CD4-positive, alpha-beta memory T cell (primary cell): ENCODE results near the gene FHAD1. TPM values are rescaled to one million over a fixed set of nuclear protein-coding genes. Genes with fewer than 3 reads are reported as not detected.
"Not testable (repeated sequence)": the region's sequence is repeated elsewhere in the genome, so short reads cannot be mapped to it uniquely, and the experiment has no call there.

Experiments used
- CTCF ChIA-PET: fragments of 350-600 bp; sonication (Branson Sonifier 250); formaldehyde crosslinking; loops from one replicate; lab custom pipeline; 2021; ENCODE audit warnings: inconsistent platforms; ENCODE audit not compliant: partially characterized antibody; lab: Charles Lee
- POLR2A ChIA-PET: fragments of 350-600 bp; sonication (Branson Sonifier 250); formaldehyde crosslinking; loops from one replicate; lab custom pipeline; 2021; ENCODE audit not compliant: partially characterized antibody; lab: Charles Lee
- DNase-seq, 5 donors: peaks; one replicate each; pipeline versions ENCODE4 v3.0.0 to v3.0.0-alpha.2; 2020 to 2022; ENCODE audit warnings: mixed read lengths in 1 of 5
- H3K27ac ChIP-seq: one replicate; pipeline ENCODE4 v1.7.0; 2013; ENCODE audit warnings: low read depth, low read length
- H3K27me3 ChIP-seq: 2 replicates; pipeline ENCODE4 v1.7.0; 2013; ENCODE audit warnings: mild to moderate bottlenecking, low read length, moderate library complexity; ENCODE audit not compliant: insufficient read depth
- H3K36me3 ChIP-seq: 2 replicates; pipeline ENCODE4 v1.7.0; 2013; ENCODE audit warnings: mild to moderate bottlenecking, low read length, moderate library complexity; ENCODE audit not compliant: insufficient read depth
- H3K4me1 ChIP-seq: 2 replicates; pipeline ENCODE4 v1.7.0; 2013; ENCODE audit warnings: mild to moderate bottlenecking, low read length, moderate library complexity; ENCODE audit not compliant: insufficient read depth
- H3K4me3 ChIP-seq, 2 donors: one replicate each; pipeline ENCODE4 v1.7.0; 2013; ENCODE audit warnings: low read length in 2 of 2, mild to moderate bottlenecking in 1 of 2
- H3K9me3 ChIP-seq, 2 donors: one replicate each; pipeline ENCODE4 v1.7.0; 2013; ENCODE audit warnings: low read length in 2 of 2, control low read depth in 1 of 2; ENCODE audit not compliant: control insufficient read depth in 1 of 2
- H3K27ac Mint-ChIP-seq, 7 donors: one replicate each; pipeline ENCODE4 v1.8.0; 2020 to 2021; ENCODE audit warnings: mixed read lengths in 7 of 7, mild to moderate bottlenecking in 6 of 7, inconsistent platforms in 3 of 7, moderate library complexity in 3 of 7
- H3K27me3 Mint-ChIP-seq, 2 donors: one replicate each; pipeline ENCODE4 v1.8.0; 2020 to 2021; ENCODE audit warnings: mixed read lengths in 2 of 2
- H3K36me3 Mint-ChIP-seq, 2 donors: one replicate each; pipeline ENCODE4 v1.8.0; 2020 to 2021; ENCODE audit warnings: mixed read lengths in 2 of 2, inconsistent platforms in 1 of 2, mild to moderate bottlenecking in 1 of 2
- H3K4me1 Mint-ChIP-seq, 4 donors: one replicate each; pipeline ENCODE4 v1.8.0; 2020 to 2021; ENCODE audit warnings: mixed read lengths in 4 of 4, mild to moderate bottlenecking in 1 of 4
- H3K4me3 Mint-ChIP-seq, 8 donors: one replicate each; pipeline ENCODE4 v1.8.0; 2020 to 2021; ENCODE audit warnings: mixed read lengths in 8 of 8, mild to moderate bottlenecking in 7 of 8, moderate library complexity in 6 of 8, inconsistent platforms in 3 of 8
- H3K9me3 Mint-ChIP-seq, 8 donors: one replicate each; pipeline ENCODE4 v1.8.0; 2020 to 2021; ENCODE audit warnings: mixed read lengths in 8 of 8, mild to moderate bottlenecking in 5 of 8, inconsistent platforms in 3 of 8, moderate library complexity in 1 of 8
- intact Hi-C: fragments of 100-400 bp; cut with micrococcal nuclease; formaldehyde crosslinking; loops from one replicate; pipeline ENCODE4 v1.15.1; 2023
- polyA plus RNA-seq, 2 donors: library from polyadenylated mRNA; unstranded; fragments of 300-500 nt; fragmentation: Illumina TruSeq; gene quantifications; one replicate each; pipeline ENCODE4 v1.2.3, GENCODE V29; 2021
- total RNA-seq, 2 experiments: library from RNA; stranded (reverse); gene quantifications; one replicate each; pipeline ENCODE4 v1.2.3, GENCODE V29; 2021

Gene FHAD1
- total and polyA plus RNA-seq, 4 experiments from 2014 or later, result 0.03 TPM; not detected in 3

GRCh38 chr1:15428252-15428651 lies 181.2 kb downstream of the FHAD1 start:
- H3K9me3 Mint-ChIP-seq, H3K4me1 ChIP-seq, H3K4me3 Mint-ChIP-seq, H3K27ac ChIP-seq, POLR2A ChIA-PET, intact Hi-C loops, H3K36me3 ChIP-seq, H3K4me3 ChIP-seq, H3K9me3 ChIP-seq, DNase-seq, H3K27me3 Mint-ChIP-seq, H3K27me3 ChIP-seq: not testable (repeated sequence)
- H3K27ac Mint-ChIP-seq, result peak overlapping the region in 4 of 7 donors; percentile 71 to 84 (median 77)
- peaks cover 12 to 47% of the 10 kb centered on the region in 2 donors for H3K36me3 Mint-ChIP-seq
- CTCF ChIA-PET, result interaction anchor here (1.3 to 14.3 kb wide), 3 partner anchors 8 to 106 kb away, joined by 4 to 274 read pairs (median 6); no protein-coding TSS in a partner anchor
- peaks cover 0 to 16% (median 1%) of the 10 kb centered on the region in 4 donors for H3K4me1 Mint-ChIP-seq

- CTCF ChIA-PET, result interaction anchor here (1.2 to 14.3 kb wide), 5 partner anchors 9 to 107 kb away, joined by 3 to 274 read pairs (median 4); no protein-coding TSS in a partner anchor
- POLR2A ChIA-PET, result interaction anchor here (4.1 kb wide), 1 partner anchor 105 kb away, joined by 21 read pairs; no protein-coding TSS in a partner anchor
- intact Hi-C loops, result no loop called here
- Mint-ChIP-seq H3K27ac (peak overlapping the region in 2 of 7 donors; percentile 86 to 89), H3K4me1 (peaks cover 0 to 16% (median 1%) of the 10 kb centered on the region in 4 donors), H3K27me3 (no peaks in the 10 kb centered on the region), H3K9me3 (no peaks in the 10 kb centered on the region), H3K4me3 (no peak overlapping the region), H3K36me3 (peaks cover 12 to 47% of the 10 kb centered on the region in 2 donors)
- H3K4me3 ChIP-seq, result no peak overlapping the region
- peaks cover 9% of the 10 kb centered on the region for H3K36me3 ChIP-seq
- DNase-seq, result no peak
- no peaks in the 10 kb centered on the region for H3K27me3 ChIP-seq
- H3K9me3 ChIP-seq, result no peaks in the 10 kb centered on the region
- no peak overlapping the region for H3K27ac ChIP-seq
- no peaks in the 10 kb centered on the region for H3K4me1 ChIP-seq
Observed at GRCh38 chr1:15428815-15429435, 181.9 kb downstream of the FHAD1 start.

- DNase-seq, result no peak
- H3K27ac ChIP-seq, result no peak overlapping the region
- H3K36me3 Mint-ChIP-seq, result peaks cover 12 to 41% of the 10 kb centered on the region in 2 donors
- peaks cover 9% of the 10 kb centered on the region for H3K36me3 ChIP-seq
- peak overlapping the region in 4 of 7 donors; percentile 67 to 89 (median 86) for H3K27ac Mint-ChIP-seq
- H3K27me3 ChIP-seq, result no peaks in the 10 kb centered on the region
- peaks cover 0 to 8% (median 0%) of the 10 kb centered on the region in 4 donors for H3K4me1 Mint-ChIP-seq
- ChIA-PET CTCF (interaction anchor here (1.0 to 14.3 kb wide), 10 partner anchors 10 to 301 kb away, joined by 3 to 274 read pairs (median 6); no protein-coding TSS in a partner anchor), POLR2A (interaction anchor here (4.1 kb wide), 1 partner anchor 106 kb away, joined by 21 read pairs; no protein-coding TSS in a partner anchor)
- H3K4me1 ChIP-seq, result no peaks in the 10 kb centered on the region
- no peaks in the 10 kb centered on the region for H3K27me3 Mint-ChIP-seq
- H3K4me3 Mint-ChIP-seq, result no peak overlapping the region
- intact Hi-C loops, result no loop called here
- no peak overlapping the region for H3K4me3 ChIP-seq
- H3K9me3 Mint-ChIP-seq, result no peaks in the 10 kb centered on the region
- no peaks in the 10 kb centered on the region for H3K9me3 ChIP-seq
Observed at GRCh38 chr1:15429701-15430149, 182.7 kb downstream of the FHAD1 start.

GRCh38 chr1:15430787-15431570 lies 184.0 kb downstream of the FHAD1 start:
- POLR2A ChIA-PET, result interaction anchor here (0.7 to 4.1 kb wide), 4 partner anchors 9 to 111 kb away, joined by 3 to 21 read pairs (median 6); no protein-coding TSS in a partner anchor
- Mint-ChIP-seq H3K36me3 (peaks cover 8 to 32% of the 10 kb centered on the region in 2 donors), H3K27ac (peak overlapping the region in 5 of 7 donors; percentile 42 to 86 (median 72)), H3K9me3 (no peaks in the 10 kb centered on the region), H3K4me1 (peaks cover 0 to 7% (median 0%) of the 10 kb centered on the region in 4 donors), H3K27me3 (no peaks in the 10 kb centered on the region), H3K4me3 (no peak overlapping the region)
- H3K27ac ChIP-seq, result no peak overlapping the region
- intact Hi-C loops, result no loop called here
- no peaks in the 10 kb centered on the region for H3K4me1 ChIP-seq
- CTCF ChIA-PET, result interaction anchor here (0.6 to 14.3 kb wide), 16 partner anchors 9 to 303 kb away, joined by 3 to 274 read pairs (median 6); no protein-coding TSS in a partner anchor
- no peaks in the 10 kb centered on the region for H3K27me3 ChIP-seq
- peak; percentile 62 to 75 (median 65) for DNase-seq
- H3K36me3 ChIP-seq, result peaks cover 9% of the 10 kb centered on the region
- no peaks in the 10 kb centered on the region for H3K9me3 ChIP-seq
- no peak overlapping the region for H3K4me3 ChIP-seq

- Mint-ChIP-seq H3K4me3 (no peak overlapping the region), H3K36me3 (peaks cover 2 to 27% of the 10 kb centered on the region in 2 donors), H3K9me3 (no peaks in the 10 kb centered on the region), H3K4me1 (peaks cover 0 to 2% (median 0%) of the 10 kb centered on the region in 4 donors), H3K27me3 (no peaks in the 10 kb centered on the region), H3K27ac (peak overlapping the region in 1 of 7 donors; percentile 86)
- Histone ChIP-seq H3K4me3 (no peak overlapping the region), H3K9me3 (no peaks in the 10 kb centered on the region), H3K4me1 (no peaks in the 10 kb centered on the region), H3K36me3 (peaks cover 9% of the 10 kb centered on the region), H3K27ac (no peak overlapping the region), H3K27me3 (no peaks in the 10 kb centered on the region)
- intact Hi-C loops, result no loop called here
- DNase-seq, result no peak
- CTCF ChIA-PET, result interaction anchor here (0.6 to 14.3 kb wide), 17 partner anchors 10 to 303 kb away, joined by 3 to 274 read pairs (median 4); partner anchors contain the start of gene EFHD2
- POLR2A ChIA-PET, result interaction anchor here (0.7 to 4.1 kb wide), 4 partner anchors 20 to 111 kb away, joined by 3 to 21 read pairs (median 6); partner anchors contain the start of gene EFHD2
Observed at GRCh38 chr1:15431571-15431948, 184.5 kb downstream of the FHAD1 start.

- ChIA-PET POLR2A (interaction anchor here (1.0 to 4.1 kb wide), 4 partner anchors 18 to 108 kb away, joined by 3 to 21 read pairs (median 6); partner anchors contain the start of gene EFHD2), CTCF (interaction anchor here (0.7 to 14.3 kb wide), 12 partner anchors 10 to 116 kb away, joined by 3 to 274 read pairs (median 4); partner anchors contain the start of gene EFHD2)
- no peak for DNase-seq
Observed at GRCh38 chr1:15432324-15432723, 185.3 kb downstream of the FHAD1 start.

More at GRCh38 chr1:15432324-15432723, 185.3 kb downstream of the FHAD1 start:
- intact Hi-C loops, result no loop called here
- Histone ChIP-seq H3K4me1 (no peaks in the 10 kb centered on the region), H3K9me3 (no peaks in the 10 kb centered on the region), H3K27ac (no peak overlapping the region), H3K36me3 (peaks cover 8% of the 10 kb centered on the region), H3K27me3 (no peaks in the 10 kb centered on the region), H3K4me3 (no peak overlapping the region)
- peak overlapping the region in 3 of 7 donors; percentile 7 to 76 (median 70) for H3K27ac Mint-ChIP-seq
- no peaks in the 10 kb centered on the region for H3K9me3 Mint-ChIP-seq
- H3K4me1 Mint-ChIP-seq, result no peaks in the 10 kb centered on the region
- H3K27me3 Mint-ChIP-seq, result no peaks in the 10 kb centered on the region
- peaks cover 0 to 23% of the 10 kb centered on the region in 2 donors for H3K36me3 Mint-ChIP-seq
- peak overlapping the region in 1 of 8 donors; percentile 35 for H3K4me3 Mint-ChIP-seq
